Spleen (tissue), 11 donors: ENCODE results near the gene ATL2. TPM values are rescaled to one million over a fixed set of nuclear protein-coding genes. Genes with fewer than 3 reads are reported as not detected.
"Not testable (repeated sequence)": the region's sequence is repeated elsewhere in the genome, so short reads cannot be mapped to it uniquely, and the experiment has no call there.

Source experiments
- DNase-seq: peaks from one replicate; pipeline ENCODE4 v3.0.0-alpha.2; 2020
- H3K27ac ChIP-seq, 8 donors: fragments of 200-600 bp; sonication (generic) in 7 of 8; 1 replicate in 4 of 8; 2 replicates in 4 of 8; pipeline versions ENCODE4 v1.5.0 to v1.8.0; 2016 to 2021; ENCODE audit warnings: inconsistent platforms in 4 of 8, mild to moderate bottlenecking in 4 of 8, moderate library complexity in 1 of 8
- H3K27me3 ChIP-seq, 7 donors: fragments of 200-600 bp; sonication (generic) in 6 of 7; replicated peaks in 1 of 7; 1 replicate in 4 of 7; 2 replicates in 3 of 7; pipeline versions ENCODE4 v1.5.0 to v1.8.0; 2016 to 2021; ENCODE audit warnings: inconsistent platforms in 3 of 7, mild to moderate bottlenecking in 1 of 7
- H3K36me3 ChIP-seq, 6 donors: fragments of 200-600 bp; sonication (generic) in 5 of 6; 1 replicate in 4 of 6; 2 replicates in 2 of 6; pipeline versions ENCODE4 v1.5.0 to v1.8.0; 2016 to 2021; ENCODE audit warnings: inconsistent platforms in 2 of 6
- H3K4me1 ChIP-seq, 6 donors: fragments of 200-600 bp; sonication (generic) in 5 of 6; 1 replicate in 3 of 6; 2 replicates in 3 of 6; pipeline versions ENCODE4 v1.5.0 to v1.8.0; 2016 to 2021; ENCODE audit warnings: inconsistent platforms in 3 of 6
- H3K4me3 ChIP-seq, 8 donors: fragments of 200-600 bp; sonication (generic) in 7 of 8; 1 replicate in 4 of 8; 2 replicates in 4 of 8; pipeline versions ENCODE4 v1.5.0 to v1.8.0; 2016 to 2021; ENCODE audit warnings: inconsistent platforms in 4 of 8, mild to moderate bottlenecking in 4 of 8, moderate library complexity in 2 of 8
- H3K9me3 ChIP-seq, 8 donors: fragments of 200-600 bp; sonication (generic) in 7 of 8; 1 replicate in 4 of 8; 2 replicates in 4 of 8; pipeline versions ENCODE4 v1.5.0 to v1.8.0; 2016 to 2021; ENCODE audit warnings: inconsistent platforms in 4 of 8
- POLR2A ChIP-seq, 3 donors: fragments of 450-650 bp; IDR thresholded peaks; one replicate each; pipeline ENCODE4 v1.5.1; 2017; ENCODE audit warnings: antibody characterized with exemption in 3 of 3, mild to moderate bottlenecking in 1 of 3
- POLR2AphosphoS5 ChIP-seq, 3 donors: sonication (generic); formaldehyde crosslinking; IDR thresholded peaks; one replicate each; pipeline ENCODE4 v1.5.1; 2017; ENCODE audit warnings: antibody characterized with exemption in 3 of 3
- WGBS, 5 donors: extraction: QIAGEN DNeasy Blood & Tissue Kit in 3 of 5; methylation state at CpG; one replicate each; pipeline versions ENCODE4 v1.1.5 to v1.1.7; 2013 to 2018; 5-methylcytosine and 5-hydroxymethylcytosine counted together
- intact Hi-C: fragments of 100-400 bp; cut with DNase I; formaldehyde crosslinking; loops from one replicate; pipeline ENCODE4 v1.15.0; 2023; ENCODE audit warnings: low total_unique reads
- polyA plus RNA-seq, 3 donors: library from polyadenylated mRNA; stranded (reverse); fragments of 200-250 nt; gene quantifications; one replicate each; pipeline ENCODE4 v1.2.1, GENCODE V29; 2013
- total RNA-seq, 7 donors: library from RNA; depleted of rRNA in 3 of 7; stranded (reverse); fragments of >200 nt in 3 of 7; fragmentation: NEBNext Ultra II Directional in 4 of 7; extraction: Animal tissue kit (Norgen Biotek cat#: 25700) in 4 of 7; gene quantifications; one replicate each; pipeline versions ENCODE4 v1.1.0 to v1.2.1, GENCODE V29; 2016 to 2021
- TF ChIP-seq, protein P1 (sequence below), 11 experiments: fragments of 200-600 bp in 7 of 11; fragments of 450-650 bp in 4 of 11; sonication (generic) in 4 of 11; IDR thresholded peaks in 8 of 11; conservative IDR thresholded peaks in 3 of 11; 1 replicate in 7 of 11; 2 replicates in 4 of 11; pipeline versions ENCODE4 v1.4.0 to v1.8.0; 2016 to 2021; ENCODE audit warnings: antibody characterized with exemption in 11 of 11, inconsistent platforms in 4 of 11, mild to moderate bottlenecking in 1 of 11
- donor health status: healthy with polysubstance abuse.
- donor health status: DM: no; HTN: no; CAD: no; lungs with moderate emphysema.
- donor health status: DM: no; HTN: no; CAD: no.
- donor health status: Bipolar disorder and iron deficiency.
- donor health status: healthy.
- donor health status: DM: no; HTN: no; CAD: no.
- donor health status: DM: yes; HTN: yes; CAD: no.

ATL2 gene
- total and polyA plus RNA-seq, 10 donors, result 17.5 to 100 (median 64.2) TPM

DNA sequence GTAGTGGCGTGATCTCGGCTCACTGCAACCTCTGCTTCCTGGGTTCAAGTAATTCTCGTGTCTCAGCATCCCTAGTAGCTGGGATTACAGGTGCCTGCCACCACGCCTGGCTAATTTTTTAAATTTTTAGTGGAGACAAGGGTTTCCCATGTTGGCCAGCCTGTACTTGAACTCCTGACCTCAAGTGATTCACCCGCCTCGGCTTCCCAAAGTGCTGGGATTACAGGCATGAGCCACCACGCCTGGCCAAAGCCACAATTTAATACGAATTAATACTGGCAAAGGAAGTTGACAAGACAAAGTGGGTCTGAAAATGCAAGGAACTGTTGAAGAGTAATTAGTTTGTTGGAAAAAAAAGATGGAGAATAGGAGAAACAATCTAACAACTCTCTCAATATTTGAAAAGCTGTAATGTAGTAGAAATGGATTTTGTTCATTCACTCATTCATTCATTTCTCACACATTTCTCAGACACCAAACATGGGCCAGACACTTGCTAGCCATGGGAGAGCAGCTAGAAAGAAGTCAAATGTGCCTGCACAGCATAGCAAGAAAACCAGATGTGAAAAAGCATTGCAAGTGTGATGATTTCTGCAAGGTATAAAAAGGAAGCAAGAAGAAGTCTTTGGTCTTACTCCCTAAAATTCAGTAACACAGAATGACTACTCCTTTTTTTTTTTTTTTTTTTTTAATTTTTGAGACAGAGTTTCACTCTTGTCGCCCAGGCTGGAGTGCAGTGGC lies 39.4 kb upstream of the ATL2 start:
- Histone ChIP-seq H3K9me3 (peaks cover 0 to 24% (median 16%) of the 10 kb centered on the region in 8 donors), H3K4me1 (no peaks in the 10 kb centered on the region), H3K27me3 (peaks cover 0 to 9% (median 0%) of the 10 kb centered on the region in 7 donors), H3K36me3 (no peaks in the 10 kb centered on the region), H3K27ac (no peak overlapping the region), H3K4me3 (no peak overlapping the region)
- no peak for DNase-seq
- WGBS, 5 donors, result 76 to 87% (median 80%) methylated on average over 9 of the region's 9 CpGs
- intact Hi-C loops, result no loop called here
- TF ChIP-seq, protein P1, sequence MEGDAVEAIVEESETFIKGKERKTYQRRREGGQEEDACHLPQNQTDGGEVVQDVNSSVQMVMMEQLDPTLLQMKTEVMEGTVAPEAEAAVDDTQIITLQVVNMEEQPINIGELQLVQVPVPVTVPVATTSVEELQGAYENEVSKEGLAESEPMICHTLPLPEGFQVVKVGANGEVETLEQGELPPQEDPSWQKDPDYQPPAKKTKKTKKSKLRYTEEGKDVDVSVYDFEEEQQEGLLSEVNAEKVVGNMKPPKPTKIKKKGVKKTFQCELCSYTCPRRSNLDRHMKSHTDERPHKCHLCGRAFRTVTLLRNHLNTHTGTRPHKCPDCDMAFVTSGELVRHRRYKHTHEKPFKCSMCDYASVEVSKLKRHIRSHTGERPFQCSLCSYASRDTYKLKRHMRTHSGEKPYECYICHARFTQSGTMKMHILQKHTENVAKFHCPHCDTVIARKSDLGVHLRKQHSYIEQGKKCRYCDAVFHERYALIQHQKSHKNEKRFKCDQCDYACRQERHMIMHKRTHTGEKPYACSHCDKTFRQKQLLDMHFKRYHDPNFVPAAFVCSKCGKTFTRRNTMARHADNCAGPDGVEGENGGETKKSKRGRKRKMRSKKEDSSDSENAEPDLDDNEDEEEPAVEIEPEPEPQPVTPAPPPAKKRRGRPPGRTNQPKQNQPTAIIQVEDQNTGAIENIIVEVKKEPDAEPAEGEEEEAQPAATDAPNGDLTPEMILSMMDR (IDR thresholded peaks at IDR 0.05 in 8 of 11, conservative IDR thresholded peaks at IDR 0.05 in 3 of 11), result no peak
- TF ChIP-seq POLR2A (IDR thresholded peaks at IDR 0.05), result no peak
- no peak for TF ChIP-seq POLR2AphosphoS5 (IDR thresholded peaks at IDR 0.05)

- TF ChIP-seq POLR2A (IDR thresholded peaks at IDR 0.05) (no peak), POLR2AphosphoS5 (IDR thresholded peaks at IDR 0.05) (no peak)
- TF ChIP-seq, protein P1 (IDR thresholded peaks at IDR 0.05 in 8 of 11, conservative IDR thresholded peaks at IDR 0.05 in 3 of 11), result no peak
Observed at GRCh38 chr2:38415728-38416291, 38.7 kb upstream of the ATL2 start.

DNA sequence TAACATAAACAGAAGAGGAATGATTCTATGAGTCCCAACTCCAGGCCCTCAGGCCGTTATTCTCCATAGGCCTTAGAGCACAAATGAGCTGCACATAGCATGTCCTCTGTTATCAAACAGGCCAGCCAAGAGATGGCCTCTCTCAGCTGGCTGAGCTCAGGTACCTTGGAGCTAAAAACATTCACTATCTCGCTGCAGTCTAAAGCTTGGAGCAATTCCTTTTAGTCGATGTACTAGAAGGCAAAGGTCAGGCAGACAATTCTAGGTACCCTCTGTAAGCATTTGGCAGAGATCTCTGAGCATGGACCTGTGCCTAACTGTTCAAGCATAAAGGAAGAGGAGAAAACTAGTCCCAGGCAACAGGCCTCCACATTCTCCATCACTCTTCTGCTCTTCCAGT lies 38.0 kb upstream of the ATL2 start:
- H3K4me3 ChIP-seq, result no peak overlapping the region
- peaks cover 0 to 9% (median 0%) of the 10 kb centered on the region in 7 donors for H3K27me3 ChIP-seq
- peaks cover 0 to 24% (median 16%) of the 10 kb centered on the region in 8 donors for H3K9me3 ChIP-seq
- no peak for TF ChIP-seq POLR2A (IDR thresholded peaks at IDR 0.05)
- no peak for TF ChIP-seq POLR2AphosphoS5 (IDR thresholded peaks at IDR 0.05)
- TF ChIP-seq, protein P1 (IDR thresholded peaks at IDR 0.05 in 8 of 11, conservative IDR thresholded peaks at IDR 0.05 in 3 of 11), result no peak
- peaks cover 0 to 3% (median under 1%) of the 10 kb centered on the region in 6 donors for H3K4me1 ChIP-seq
- 61 to 84% (median 76%) methylated on average over 3 of the region's 3 CpGs for WGBS, 5 donors
- DNase-seq, result no peak
- no peaks in the 10 kb centered on the region for H3K36me3 ChIP-seq
- intact Hi-C loops, result no loop called here
- H3K27ac ChIP-seq, result no peak overlapping the region

More at GRCh38 chr2:38415728-38416291, 38.7 kb upstream of the ATL2 start:
- Histone ChIP-seq H3K9me3 (peaks cover 0 to 24% (median 16%) of the 10 kb centered on the region in 8 donors), H3K36me3 (no peaks in the 10 kb centered on the region), H3K4me3 (no peak overlapping the region), H3K27me3 (peaks cover 0 to 9% (median 0%) of the 10 kb centered on the region in 7 donors), H3K27ac (no peak overlapping the region), H3K4me1 (no peaks in the 10 kb centered on the region)
- 81 to 86% (median 83%) methylated on average over 4 of the region's 4 CpGs for WGBS, 5 donors
- intact Hi-C loops, result no loop called here
- no peak for DNase-seq

- DNase-seq, intact Hi-C loops, H3K4me3 ChIP-seq, H3K36me3 ChIP-seq, H3K27me3 ChIP-seq, H3K27ac ChIP-seq: not testable (repeated sequence)
- Histone ChIP-seq H3K9me3 (peaks cover 0 to 24% (median 16%) of the 10 kb centered on the region in 8 donors), H3K4me1 (peaks cover 0 to 29% (median 11%) of the 10 kb centered on the region in 6 donors)
- WGBS, 5 donors, result 93 to 100% (median 95%) methylated on average over 4 of the region's 4 CpGs
Observed at GRCh38 chr2:38412235-38412871, 35.3 kb upstream of the ATL2 start.
